ENCODE results near the gene SCFD2.

GRCh38 chr4:52931243-52931642, 434.6 kb downstream of the SCFD2 start:
- TF ChIP-seq TAF1 (IDR thresholded peaks at IDR 0.05; ENCODE audit: low read depth, low read length) (no peak), RFX5 (IDR thresholded peaks at IDR 0.05; ENCODE audit: borderline replicate concordance, low read depth, low read length) (no peak), TAF7 (optimal IDR thresholded peaks at IDR 0.05; ENCODE audit: borderline replicate concordance, low read depth, low read length) (no peak), SP1 (IDR thresholded peaks at IDR 0.05; ENCODE audit: low read depth, low read length) (no peak), CTCF (IDR thresholded peaks at IDR 0.05; ENCODE audit: control extremely low read depth in 1 of 3, insufficient read depth in 1 of 3, low read depth in 1 of 3, low read length in 3 of 3) (no peak), EZH2 (IDR thresholded peaks at IDR 0.05; ENCODE audit: low read depth, low read length, severe bottlenecking) (no peak), CEBPB (IDR thresholded peaks at IDR 0.05; ENCODE audit: low read depth, low read length) (no peak), SIX5 (IDR thresholded peaks at IDR 0.05; ENCODE audit: low read depth, low read length) (no peak)
- TF ChIP-seq, protein P1, sequence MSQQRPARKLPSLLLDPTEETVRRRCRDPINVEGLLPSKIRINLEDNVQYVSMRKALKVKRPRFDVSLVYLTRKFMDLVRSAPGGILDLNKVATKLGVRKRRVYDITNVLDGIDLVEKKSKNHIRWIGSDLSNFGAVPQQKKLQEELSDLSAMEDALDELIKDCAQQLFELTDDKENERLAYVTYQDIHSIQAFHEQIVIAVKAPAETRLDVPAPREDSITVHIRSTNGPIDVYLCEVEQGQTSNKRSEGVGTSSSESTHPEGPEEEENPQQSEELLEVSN (IDR thresholded peaks at IDR 0.05) = no peak

Measured in H1 (cell line).